ENCODE results near the gene MATN1. TPM values are rescaled to one million over a fixed set of nuclear protein-coding genes. Genes with fewer than 3 reads are reported as not detected.

Gene MATN1
- total RNA-seq, 1 donor from 2014 or later: not detected

GRCh38 chr1:30664103-30664755 lies 59.2 kb downstream of the MATN1 start:
- H3K36me3 ChIP-seq: no peaks in the 10 kb centered on the region
- intact Hi-C loops (cut with DNase I): no loop called here
- DNase-seq (peak; percentile 44), ATAC-seq (no peak)
- no peak for TF ChIP-seq CTCF (IDR thresholded peaks at IDR 0.05)
- H3K27ac ChIP-seq: no peak overlapping the region
- no peaks in the 10 kb centered on the region for H3K4me1 ChIP-seq
- no peaks in the 10 kb centered on the region for H3K27me3 ChIP-seq
- no peak overlapping the region for H3K4me3 ChIP-seq
- no peaks in the 10 kb centered on the region for H3K9me3 ChIP-seq

- no peaks in the 10 kb centered on the region for H3K27me3 ChIP-seq
- no peak for TF ChIP-seq CTCF (IDR thresholded peaks at IDR 0.05)
- DNase-seq (peak; percentile 57), ATAC-seq (no peak)
- no peak overlapping the region for H3K4me3 ChIP-seq
- H3K4me1 ChIP-seq: no peaks in the 10 kb centered on the region
- intact Hi-C loops (cut with DNase I): no loop called here
- H3K9me3 ChIP-seq: no peaks in the 10 kb centered on the region
- H3K27ac ChIP-seq: no peak overlapping the region
- H3K36me3 ChIP-seq: no peaks in the 10 kb centered on the region
Measured at GRCh38 chr1:30663596-30664091, 59.7 kb downstream of the MATN1 start.

- DNase-seq: peak; percentile 34
- ATAC-seq: no peak
- intact Hi-C loops (cut with DNase I): no loop called here
- H3K9me3 ChIP-seq: no peaks in the 10 kb centered on the region
- TF ChIP-seq CTCF (IDR thresholded peaks at IDR 0.05): no peak
- H3K27me3 ChIP-seq: peaks cover 5% of the 10 kb centered on the region
- H3K36me3 ChIP-seq: no peaks in the 10 kb centered on the region
- no peak overlapping the region for H3K27ac ChIP-seq
- no peak overlapping the region for H3K4me3 ChIP-seq
- H3K4me1 ChIP-seq: no peaks in the 10 kb centered on the region
Measured at GRCh38 chr1:30662291-30662840, 61.0 kb downstream of the MATN1 start.

DNA sequence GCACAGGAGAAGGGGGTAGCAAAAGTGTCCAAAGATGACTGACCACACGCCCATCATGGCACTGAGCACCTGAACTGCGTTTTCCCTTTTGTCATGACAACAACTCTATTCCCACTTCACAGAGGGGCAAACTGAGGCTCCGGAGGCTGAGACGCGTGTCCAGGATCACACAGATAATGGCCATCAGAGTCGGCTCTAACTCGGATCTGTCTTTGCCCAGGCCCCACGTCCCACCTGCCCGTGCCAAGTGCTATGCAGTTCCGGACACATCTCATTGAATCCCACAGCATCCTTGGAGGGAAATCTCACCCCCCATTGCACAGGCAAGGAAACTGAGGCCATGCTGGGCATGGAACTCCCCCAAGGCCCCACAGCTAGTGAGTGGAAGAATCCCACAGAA lies 62.1 kb downstream of the MATN1 start:
- no peak for ATAC-seq
- TF ChIP-seq CTCF (IDR thresholded peaks at IDR 0.05): no peak
- Histone ChIP-seq H3K9me3 (no peaks in the 10 kb centered on the region), H3K27ac (no peak overlapping the region), H3K4me1 (no peaks in the 10 kb centered on the region), H3K36me3 (no peaks in the 10 kb centered on the region), H3K4me3 (no peak overlapping the region), H3K27me3 (peaks cover 9% of the 10 kb centered on the region)
- intact Hi-C loops (cut with DNase I): no loop called here
- peak; percentile 32 for DNase-seq

Small RNAs within 50 kb of the gene (microRNA-seq; reads per million reads assigned to microRNA genes)
- gene MIR4420 (ENCODE audit: borderline microRNAs expressed): not detected

Other genes with a start within 250 kb of the MATN1 start
- gene LAPTM5, start 34.2 kb upstream of the MATN1 start, total RNA-seq: 424 TPM
- 39.4 TPM for gene SDC3, start 185.2 kb upstream of the MATN1 start, total RNA-seq

Measured in upper lobe of right lung (tissue), 1 donor.